Keratinocyte (primary cell): Measurements from ENCODE around the gene IGF1R. TPM values are rescaled to one million over a fixed set of nuclear protein-coding genes. Genes with fewer than 3 reads are reported as not detected.
A peak's percentile ranks its signal among the peaks of the same experiment; 100 is the strongest.

Source experiments
- DNase-seq: peaks from one replicate; pipeline ENCODE4 v3.0.0-alpha.2; 2011; ENCODE audit warnings: low read depth, missing footprints, low spot score
- FAIRE-seq: peaks from 2 replicates; lab custom pipeline; 2011; peaks lifted over from hg19 to GRCh38; lab: Jason Lieb, UNC
- H2AFZ ChIP-seq: 2 replicates; pipeline ENCODE4 v1.6.0; 2012; ENCODE audit warnings: low read length, control low read depth, inconsistent platforms; ENCODE audit not compliant: control insufficient read depth
- H3K27ac ChIP-seq: 2 replicates; pipeline ENCODE4 v1.5.1; 2011; ENCODE audit warnings: low read length; ENCODE audit not compliant: control insufficient read depth, insufficient read depth
- H3K27me3 ChIP-seq: 3 replicates; pipeline ENCODE4 v1.6.0; 2011; ENCODE audit warnings: low read length; ENCODE audit not compliant: control insufficient read depth, insufficient read depth; ENCODE audit errors: extremely low read depth
- H3K36me3 ChIP-seq, 2 experiments: 2 replicates in 1 of 2; 3 replicates in 1 of 2; pipeline ENCODE4 v1.5.1; 2011; ENCODE audit warnings: low read length in 2 of 2, mild to moderate bottlenecking in 1 of 2; ENCODE audit not compliant: control insufficient read depth in 2 of 2, insufficient read depth in 2 of 2; ENCODE audit errors: extremely low read depth in 1 of 2
- H3K4me1 ChIP-seq: 3 replicates; pipeline ENCODE4 v1.5.1; 2011; ENCODE audit warnings: low read length; ENCODE audit not compliant: control insufficient read depth, insufficient read depth; ENCODE audit errors: extremely low read depth
- H3K4me2 ChIP-seq: 3 replicates; pipeline ENCODE4 v1.6.0; 2011; ENCODE audit warnings: low read depth, low read length; ENCODE audit not compliant: control insufficient read depth, insufficient read depth; ENCODE audit errors: extremely low read depth
- H3K4me3 ChIP-seq, 3 experiments: fragments of 200-600 bp in 1 of 3; sonication (generic) in 1 of 3; 2 replicates in 2 of 3; 3 replicates in 1 of 3; pipeline ENCODE4 v1.5.1; 2011 to 2016; ENCODE audit warnings: low read length in 3 of 3, mild to moderate bottlenecking in 3 of 3, control low read depth in 2 of 3, inconsistent platforms in 1 of 3, low read depth in 1 of 3, mixed read lengths in 1 of 3, mixed run types in 1 of 3, moderate library complexity in 1 of 3; ENCODE audit not compliant: control insufficient read depth in 2 of 3, insufficient read depth in 2 of 3; ENCODE audit errors: extremely low read depth in 1 of 3
- H3K79me2 ChIP-seq: 2 replicates; pipeline ENCODE4 v1.6.0; 2012; ENCODE audit warnings: low read length; ENCODE audit not compliant: control insufficient read depth, insufficient read depth
- H3K9ac ChIP-seq: 3 replicates; pipeline ENCODE4 v1.6.0; 2011; ENCODE audit warnings: low read length; ENCODE audit not compliant: control insufficient read depth, insufficient read depth; ENCODE audit errors: extremely low read depth
- H3K9me1 ChIP-seq: 3 replicates; pipeline ENCODE4 v1.6.0; 2011; ENCODE audit warnings: low read length; ENCODE audit not compliant: control insufficient read depth, insufficient read depth; ENCODE audit errors: extremely low read depth
- H3K9me3 ChIP-seq: 2 replicates; pipeline ENCODE4 v1.5.1; 2012; ENCODE audit warnings: low read depth, low read length; ENCODE audit not compliant: control insufficient read depth
- H4K20me1 ChIP-seq: 3 replicates; pipeline ENCODE4 v1.6.0; 2011; ENCODE audit warnings: low read length; ENCODE audit not compliant: control insufficient read depth, insufficient read depth; ENCODE audit errors: extremely low read depth
- CTCF ChIP-seq, 3 experiments: IDR thresholded peaks in 1 of 3; conservative IDR thresholded peaks in 1 of 3; optimal IDR thresholded peaks in 1 of 3; 2 replicates in 2 of 3; 3 replicates in 1 of 3; pipeline versions ENCODE3 to v1.5.1; 2011; ENCODE audit warnings: low read length in 3 of 3, mild to moderate bottlenecking in 3 of 3, moderate library complexity in 2 of 3, control low read depth in 1 of 3, inconsistent platforms in 1 of 3; ENCODE audit not compliant: insufficient read depth in 2 of 3; ENCODE audit errors: extremely low read depth in 1 of 3
- EZH2 ChIP-seq: IDR thresholded peaks from one replicate; pipeline ENCODE4 v1.6.1; 2012; ENCODE audit warnings: inconsistent platforms, mild to moderate bottlenecking, low read length, moderate library complexity
- dilution Hi-C: fragments of 300-500 bp; cut with MboI; formaldehyde crosslinking; loops from one replicate; pipeline ENCODE4 v1.7.0; 2020; ENCODE audit warnings: low sequenced_read_pairs; ENCODE audit not compliant: extremely low pct_ligation_motif_present
- polyA plus RNA-seq, 5 experiments: library from polyadenylated mRNA; depleted of rRNA in 3 of 5; stranded (reverse) in 3 of 5; stranded (forward) in 1 of 5; unstranded in 1 of 5; fragments of >200 nt; gene quantifications; 1 replicate in 1 of 5; 2 replicates in 3 of 5; 3 replicates in 1 of 5; pipeline versions ENCODE4 v1.2.1 to v1.2.3, GENCODE V29; 2011 to 2012; ENCODE audit warnings: missing spikeins in 2 of 5, low read depth in 1 of 5, low replicate concordance in 1 of 5

Gene IGF1R
- polyA plus RNA-seq, 1 donor (not counting 4 experiments of a cell fraction or from before 2014, with no cell fraction given) = 14.5 TPM

GRCh38 chr15:98996169-98996568 lies 347.8 kb downstream of the IGF1R start:
- dilution Hi-C loops = no loop called here
- no peak overlapping the region for H3K9ac ChIP-seq
- H3K9me3 ChIP-seq = no peaks in the 10 kb centered on the region
- peaks cover 6% of the 10 kb centered on the region for H3K4me1 ChIP-seq
- DNase-seq (no peak), FAIRE-seq (no peak)
- no peak for TF ChIP-seq EZH2
- TF ChIP-seq CTCF (optimal IDR thresholded peaks at IDR 0.05 in 1 of 3, IDR thresholded peaks at IDR 0.05 in 1 of 3, conservative IDR thresholded peaks at IDR 0.05 in 1 of 3; ENCODE audit: extremely low read depth in 1 of 3, insufficient read depth in 2 of 3, low read length in 3 of 3) = no peak
- H2AFZ ChIP-seq = no peak overlapping the region
- no peaks in the 10 kb centered on the region for H3K9me1 ChIP-seq
- H3K36me3 ChIP-seq = no peaks in the 10 kb centered on the region
- no peak overlapping the region for H3K4me2 ChIP-seq
- no peaks in the 10 kb centered on the region for H4K20me1 ChIP-seq
- H3K79me2 ChIP-seq = no peaks in the 10 kb centered on the region
- H3K4me3 ChIP-seq = no peak overlapping the region
- no peak overlapping the region for H3K27ac ChIP-seq
- peaks cover 3% of the 10 kb centered on the region for H3K27me3 ChIP-seq

DNA sequence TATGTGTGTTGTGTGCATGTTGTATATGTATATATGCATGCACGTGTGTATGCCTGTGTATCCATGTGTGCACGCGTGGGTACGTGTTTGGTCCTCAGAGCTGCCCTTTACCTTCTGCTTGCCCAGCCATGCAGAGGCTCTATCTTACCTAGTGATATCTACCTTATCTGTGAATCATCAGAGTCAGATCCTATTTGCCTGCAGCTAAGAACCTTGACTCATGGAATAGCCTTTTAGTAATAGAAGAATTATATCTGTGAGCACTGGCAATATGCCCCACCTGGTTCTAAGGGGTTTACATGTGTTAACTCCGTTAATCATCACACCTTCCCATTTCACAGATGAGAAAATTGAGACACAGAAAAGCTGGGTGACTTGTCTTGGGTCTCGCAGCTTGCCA lies 348.3 kb downstream of the IGF1R start:
- Histone ChIP-seq H3K27ac (no peak overlapping the region), H3K9me3 (no peaks in the 10 kb centered on the region), H3K4me3 (no peak overlapping the region), H3K36me3 (no peaks in the 10 kb centered on the region), H3K9me1 (no peaks in the 10 kb centered on the region), H3K27me3 (peaks cover 3% of the 10 kb centered on the region), H3K9ac (no peak overlapping the region), H4K20me1 (no peaks in the 10 kb centered on the region), H3K4me1 (peaks cover 6% of the 10 kb centered on the region), H3K4me2 (no peak overlapping the region), H2AFZ (no peak overlapping the region), H3K79me2 (no peaks in the 10 kb centered on the region)
- TF ChIP-seq EZH2 (no peak), CTCF (optimal IDR thresholded peaks at IDR 0.05 in 1 of 3, IDR thresholded peaks at IDR 0.05 in 1 of 3, conservative IDR thresholded peaks at IDR 0.05 in 1 of 3; ENCODE audit: extremely low read depth in 1 of 3, insufficient read depth in 2 of 3, low read length in 3 of 3) (no peak)
- DNase-seq (peak; percentile 49), FAIRE-seq (peak; percentile 79)
- dilution Hi-C loops = no loop called here
